Measurements from ENCODE around the gene NAV2. TPM values are rescaled to one million over a fixed set of nuclear protein-coding genes. Genes with fewer than 3 reads are reported as not detected.

The NAV2 gene
- total and polyA plus RNA-seq, 7 donors, result 1.2 to 62.6 (median 22.1) TPM

DNA sequence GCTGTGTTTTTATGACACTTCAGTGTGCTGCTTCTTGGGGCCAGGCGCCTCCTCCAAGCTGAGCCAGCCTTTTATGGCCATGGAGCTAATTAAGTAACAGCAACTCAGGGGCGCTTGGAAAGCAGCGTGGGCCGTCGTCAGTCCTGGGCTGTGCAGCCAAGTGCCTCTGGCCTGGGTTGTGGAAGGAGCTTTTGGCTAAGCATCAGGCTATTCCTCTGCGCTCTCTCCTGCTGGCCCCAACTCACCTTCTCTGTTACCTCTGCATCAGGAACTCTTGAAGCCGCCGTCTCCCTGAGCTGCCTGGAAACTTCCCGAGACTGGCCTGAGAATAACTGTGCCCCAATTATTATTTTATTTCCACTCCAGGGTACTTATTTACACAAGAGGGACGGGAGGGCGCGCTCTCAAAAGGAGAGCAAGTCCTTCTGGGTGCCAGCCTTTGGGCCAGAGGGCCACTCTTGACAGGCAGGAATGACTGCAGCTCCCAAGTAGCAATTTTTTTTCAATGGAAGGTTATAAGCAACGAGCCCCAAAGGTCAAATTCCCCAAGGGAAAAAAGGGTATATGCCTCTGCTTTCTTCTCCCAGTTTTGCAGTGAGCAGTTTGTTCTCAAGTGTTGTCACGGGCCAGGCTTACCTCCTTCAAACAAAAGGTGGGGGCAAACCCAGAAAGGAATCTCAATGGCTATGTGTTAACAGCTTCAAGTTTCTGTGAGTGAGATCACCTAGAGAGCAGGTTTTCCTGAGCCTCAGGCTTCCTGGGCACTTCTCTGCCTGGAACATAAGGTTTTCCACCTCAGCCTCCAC lies 38.5 kb upstream of the NAV2 start:
- Histone ChIP-seq H3K4me1 (peaks cover 3 to 95% (median 89%) of the 10 kb centered on the region in 4 donors), H3K36me3 (no peaks in the 10 kb centered on the region), H3K9me3 (no peaks in the 10 kb centered on the region), H3K27me3 (no peaks in the 10 kb centered on the region), H3K4me3 (no peak overlapping the region), H3K27ac (peak overlapping the region; percentile 86 to 93 (median 90))
- intact Hi-C loops (cut with DNase I), result loop anchor here (2.0 to 10.0 kb wide), 2 partner anchors 49 to 109 kb away; no protein-coding TSS in a partner anchor
- WGBS, 2 donors, result 38 to 66% methylated on average over 14 of the region's 14 CpGs
- peak; percentile 97 for DNase-seq
- TF ChIP-seq, protein P1, sequence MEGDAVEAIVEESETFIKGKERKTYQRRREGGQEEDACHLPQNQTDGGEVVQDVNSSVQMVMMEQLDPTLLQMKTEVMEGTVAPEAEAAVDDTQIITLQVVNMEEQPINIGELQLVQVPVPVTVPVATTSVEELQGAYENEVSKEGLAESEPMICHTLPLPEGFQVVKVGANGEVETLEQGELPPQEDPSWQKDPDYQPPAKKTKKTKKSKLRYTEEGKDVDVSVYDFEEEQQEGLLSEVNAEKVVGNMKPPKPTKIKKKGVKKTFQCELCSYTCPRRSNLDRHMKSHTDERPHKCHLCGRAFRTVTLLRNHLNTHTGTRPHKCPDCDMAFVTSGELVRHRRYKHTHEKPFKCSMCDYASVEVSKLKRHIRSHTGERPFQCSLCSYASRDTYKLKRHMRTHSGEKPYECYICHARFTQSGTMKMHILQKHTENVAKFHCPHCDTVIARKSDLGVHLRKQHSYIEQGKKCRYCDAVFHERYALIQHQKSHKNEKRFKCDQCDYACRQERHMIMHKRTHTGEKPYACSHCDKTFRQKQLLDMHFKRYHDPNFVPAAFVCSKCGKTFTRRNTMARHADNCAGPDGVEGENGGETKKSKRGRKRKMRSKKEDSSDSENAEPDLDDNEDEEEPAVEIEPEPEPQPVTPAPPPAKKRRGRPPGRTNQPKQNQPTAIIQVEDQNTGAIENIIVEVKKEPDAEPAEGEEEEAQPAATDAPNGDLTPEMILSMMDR (IDR thresholded peaks at IDR 0.05), result no peak
- peak in 3 of 4 donors; percentile 42 to 74 (median 69) for TF ChIP-seq EP300 (IDR thresholded peaks at IDR 0.05)
- TF ChIP-seq POLR2AphosphoS5 (IDR thresholded peaks at IDR 0.05), result peak; percentile 74 to 83 (median 81)
- TF ChIP-seq POLR2A (IDR thresholded peaks at IDR 0.05), result peak in 1 of 2 donors; percentile 46

DNA sequence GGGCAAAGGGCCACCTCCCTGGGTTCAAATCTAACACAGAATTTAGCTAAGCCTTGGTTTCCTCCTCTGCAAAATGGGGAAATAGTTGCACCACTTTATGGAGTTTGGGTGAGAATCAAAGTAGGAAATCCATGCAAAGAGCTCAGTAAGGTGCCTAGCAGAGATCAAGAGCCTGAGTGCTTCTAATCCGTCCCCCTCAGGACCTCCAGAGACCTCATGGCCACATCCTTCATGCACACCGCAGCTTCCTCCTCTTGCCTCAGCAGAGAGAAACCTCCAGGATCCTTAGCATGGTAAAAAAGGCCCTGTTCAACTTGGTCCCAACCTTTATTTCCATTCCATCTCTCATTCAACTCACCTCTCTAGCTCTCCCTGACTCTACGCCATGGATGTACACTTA lies 37.8 kb upstream of the NAV2 start:
- intact Hi-C loops (cut with DNase I), result loop anchor here (2.0 to 10.0 kb wide), 2 partner anchors 50 to 110 kb away; no protein-coding TSS in a partner anchor

DNA sequence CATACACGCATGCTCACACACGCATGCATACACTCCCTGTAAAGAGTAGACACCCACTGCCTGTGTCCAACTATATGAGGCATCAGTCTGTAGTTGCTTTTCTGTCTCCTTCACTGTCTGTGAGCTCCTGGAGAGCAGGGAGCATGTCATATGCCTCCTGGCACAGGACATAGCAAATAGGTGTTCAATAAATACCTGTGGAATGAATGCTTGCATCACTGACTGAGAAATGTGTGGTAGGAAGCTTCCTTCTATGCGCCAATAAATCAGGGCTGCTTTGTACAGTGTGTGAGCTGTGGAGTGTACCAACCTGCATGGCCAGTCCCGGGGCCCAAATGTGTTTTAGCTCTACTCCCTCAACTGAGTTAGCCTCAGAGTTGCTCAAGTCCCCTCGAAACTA lies 37.2 kb upstream of the NAV2 start:
- Histone ChIP-seq H3K4me3 (no peak overlapping the region), H3K27me3 (no peaks in the 10 kb centered on the region), H3K4me1 (peaks cover 3 to 96% (median 91%) of the 10 kb centered on the region in 4 donors), H3K9me3 (no peaks in the 10 kb centered on the region), H3K27ac (peak overlapping the region; percentile 86 to 93 (median 90)), H3K36me3 (no peaks in the 10 kb centered on the region)
- WGBS, 2 donors, result 80 to 91% methylated on average over 5 of the region's 5 CpGs
- no peak for DNase-seq
- TF ChIP-seq EP300 (IDR thresholded peaks at IDR 0.05), result no peak
- no peak for TF ChIP-seq POLR2AphosphoS5 (IDR thresholded peaks at IDR 0.05)
- TF ChIP-seq, protein P1 (IDR thresholded peaks at IDR 0.05), result no peak
- TF ChIP-seq POLR2A (IDR thresholded peaks at IDR 0.05), result no peak
- intact Hi-C loops (cut with DNase I), result loop anchor here (2.0 to 10.0 kb wide), 2 partner anchors 51 to 111 kb away; no protein-coding TSS in a partner anchor

More for the DNA sequence above, 37.8 kb upstream of the NAV2 start:
- no peaks in the 10 kb centered on the region for H3K27me3 ChIP-seq
- no peaks in the 10 kb centered on the region for H3K36me3 ChIP-seq
- peaks cover 3 to 96% (median 92%) of the 10 kb centered on the region in 4 donors for H3K4me1 ChIP-seq
- 63 to 91% methylated on average over 3 of the region's 3 CpGs for WGBS, 2 donors
- H3K9me3 ChIP-seq, result no peaks in the 10 kb centered on the region
- peak overlapping the region; percentile 86 to 93 (median 90) for H3K27ac ChIP-seq
- no peak for DNase-seq
- TF ChIP-seq POLR2A (IDR thresholded peaks at IDR 0.05) (no peak), POLR2AphosphoS5 (IDR thresholded peaks at IDR 0.05) (no peak), EP300 (IDR thresholded peaks at IDR 0.05) (no peak)
- TF ChIP-seq, protein P1 (IDR thresholded peaks at IDR 0.05), result no peak
- no peak overlapping the region for H3K4me3 ChIP-seq

DNA sequence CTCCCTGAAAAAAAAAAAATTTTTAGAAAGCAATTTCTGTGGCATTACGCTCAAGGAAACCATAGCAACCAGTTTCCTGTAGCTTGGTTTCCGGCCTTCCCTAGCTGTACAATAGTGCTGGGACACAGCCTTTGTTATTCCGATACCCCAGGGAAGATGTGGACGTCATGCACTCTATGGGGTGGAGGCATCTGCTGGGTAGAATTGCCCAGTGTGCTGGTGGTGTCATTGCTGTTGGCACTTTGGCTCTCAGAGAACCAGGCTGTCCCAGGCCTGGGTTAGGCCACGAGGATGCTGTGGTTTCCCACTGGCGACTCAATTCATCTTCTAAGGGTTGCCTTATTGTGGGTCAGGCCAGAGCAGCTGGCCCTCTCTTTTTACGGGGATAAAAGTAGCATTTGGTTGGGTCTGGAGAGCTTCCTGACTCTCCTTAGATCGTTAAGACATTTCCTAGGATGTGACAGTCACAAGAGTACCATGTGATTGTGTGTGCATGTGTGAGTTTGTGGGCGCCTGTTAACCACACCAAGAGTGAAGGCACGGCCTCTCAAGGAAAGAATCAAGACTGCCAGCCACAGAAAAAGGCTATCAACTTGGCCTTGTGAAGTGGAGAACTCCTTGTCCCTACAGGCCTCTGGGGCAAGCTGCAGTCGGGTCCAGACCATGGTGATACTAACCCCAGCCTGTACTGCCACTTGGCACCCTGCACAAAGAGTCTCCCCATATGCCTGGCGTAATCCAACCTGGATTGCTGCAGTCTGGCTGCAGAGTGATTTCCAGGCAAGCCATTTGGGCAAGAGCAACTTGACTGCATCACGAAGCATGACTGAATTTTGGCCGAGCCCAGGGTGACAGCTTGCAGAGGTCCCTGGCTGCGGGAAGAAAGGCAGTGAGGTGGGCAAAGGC lies 35.9 kb upstream of the NAV2 start:
- no peaks in the 10 kb centered on the region for H3K36me3 ChIP-seq
- WGBS, 2 donors, result 62 to 85% methylated on average over 15 of the region's 15 CpGs
- intact Hi-C loops (cut with DNase I), result loop anchor here (10.0 kb wide), 1 partner anchor 52 kb away; no protein-coding TSS in a partner anchor
- no peak overlapping the region for H3K4me3 ChIP-seq
- TF ChIP-seq POLR2AphosphoS5 (IDR thresholded peaks at IDR 0.05) (peak in 1 of 4 donors; percentile 31), EP300 (IDR thresholded peaks at IDR 0.05) (no peak)
- no peaks in the 10 kb centered on the region for H3K9me3 ChIP-seq
- DNase-seq, result peak; percentile 74
- H3K27ac ChIP-seq, result peak overlapping the region; percentile 86 to 93 (median 90)
- peaks cover 3 to 96% (median 91%) of the 10 kb centered on the region in 4 donors for H3K4me1 ChIP-seq
- H3K27me3 ChIP-seq, result no peaks in the 10 kb centered on the region
